HG03025 (cell line): ENCODE data around the gene TMPRSS6.

ENCODE experiments used
- ATAC-seq: cut with Tn5 transposase; IDR thresholded peaks from one replicate; pipeline ENCODE4 v1.9.1; 2021; ENCODE audit warnings: mild to moderate bottlenecking, moderate library complexity; ENCODE audit not compliant: unreplicated experiment, low FRiP score

The TMPRSS6 gene

GRCh38 chr22:37119872-37120271 lies 10.4 kb upstream of the TMPRSS6 start:
- ATAC-seq: no peak

- no peak for ATAC-seq
Measured at GRCh38 chr22:37118083-37118482, 8.6 kb upstream of the TMPRSS6 start.

- no peak for ATAC-seq
Measured at GRCh38 chr22:37117092-37117491, 7.6 kb upstream of the TMPRSS6 start.

- no peak for ATAC-seq
Measured at GRCh38 chr22:37115032-37115431, 5.5 kb upstream of the TMPRSS6 start.

- ATAC-seq: no peak
Measured at GRCh38 chr22:37113757-37114156, 4.2 kb upstream of the TMPRSS6 start.

GRCh38 chr22:37112084-37112728 lies 2.7 kb upstream of the TMPRSS6 start:
- no peak for ATAC-seq

- no peak for ATAC-seq
Measured at GRCh38 chr22:37111156-37111717, 1.7 kb upstream of the TMPRSS6 start.

GRCh38 chr22:37107816-37108621 lies 1.5 kb downstream of the TMPRSS6 start:
- no peak for ATAC-seq

- ATAC-seq: no peak
Measured at GRCh38 chr22:37105990-37106389, 3.5 kb downstream of the TMPRSS6 start.

GRCh38 chr22:37105154-37105553 lies 4.4 kb downstream of the TMPRSS6 start:
- no peak for ATAC-seq

- ATAC-seq: no peak
Measured at GRCh38 chr22:37103656-37104452, 5.7 kb downstream of the TMPRSS6 start.

- ATAC-seq: no peak
Measured at GRCh38 chr22:37103151-37103550, 6.4 kb downstream of the TMPRSS6 start.

- no peak for ATAC-seq
Measured at GRCh38 chr22:37101311-37102066, 8.0 kb downstream of the TMPRSS6 start.

GRCh38 chr22:37100589-37101127 lies 8.9 kb downstream of the TMPRSS6 start:
- no peak for ATAC-seq

- no peak for ATAC-seq
Measured at GRCh38 chr22:37098976-37099591, 10.4 kb downstream of the TMPRSS6 start.

- no peak for ATAC-seq
Measured at GRCh38 chr22:37097346-37097745, 12.2 kb downstream of the TMPRSS6 start.

- no peak for ATAC-seq
Measured at GRCh38 chr22:37095113-37095512, 14.4 kb downstream of the TMPRSS6 start.

GRCh38 chr22:37094239-37094638 lies 15.3 kb downstream of the TMPRSS6 start:
- ATAC-seq: no peak

GRCh38 chr22:37092997-37093396 lies 16.5 kb downstream of the TMPRSS6 start:
- ATAC-seq: no peak

- ATAC-seq: no peak
Measured at GRCh38 chr22:37091994-37092393, 17.5 kb downstream of the TMPRSS6 start.
